Thyroid gland (tissue), 4 donors: ENCODE results near the gene SMIM29.

Experiments
- CTCF ChIP-seq, 6 experiments: fragments of 200-600 bp in 3 of 6; fragments of 450-650 bp in 3 of 6; sonication (generic) in 3 of 6; IDR thresholded peaks; one replicate each; pipeline ENCODE4 v1.5.1; 2016 to 2019; ENCODE audit warnings: antibody characterized with exemption in 6 of 6, mild to moderate bottlenecking in 2 of 6, inconsistent platforms in 1 of 6, moderate library complexity in 1 of 6
- POLR2A ChIP-seq, 2 donors: fragments of 450-650 bp; IDR thresholded peaks; one replicate each; pipeline ENCODE4 v1.6.1; 2017; ENCODE audit warnings: antibody characterized with exemption in 2 of 2, mild to moderate bottlenecking in 2 of 2, moderate library complexity in 1 of 2

- no peak for TF ChIP-seq POLR2A (IDR thresholded peaks at IDR 0.05)
- no peak for TF ChIP-seq CTCF (IDR thresholded peaks at IDR 0.05)
Measured at GRCh38 chr6:34247481-34248197, 1.2 kb downstream of the SMIM29 start.
